DND-41 (cell line): Measurements from ENCODE around the gene RALGAPA2.

ENCODE experiments used
- CTCF ChIP-seq: IDR thresholded peaks from 2 replicates; pipeline ENCODE4 v1.5.1; 2012; ENCODE audit warnings: borderline replicate concordance, low read length, moderate library complexity, mild to moderate bottlenecking; ENCODE audit not compliant: poor library complexity, severe bottlenecking; ENCODE audit errors: extremely low read depth
- EZH2 ChIP-seq: IDR thresholded peaks from 3 replicates; pipeline ENCODE4 v1.6.1; 2012; ENCODE audit warnings: borderline replicate concordance, low read depth, mild to moderate bottlenecking, moderate library complexity, low read length, inconsistent platforms; ENCODE audit not compliant: severe bottlenecking

DNA sequence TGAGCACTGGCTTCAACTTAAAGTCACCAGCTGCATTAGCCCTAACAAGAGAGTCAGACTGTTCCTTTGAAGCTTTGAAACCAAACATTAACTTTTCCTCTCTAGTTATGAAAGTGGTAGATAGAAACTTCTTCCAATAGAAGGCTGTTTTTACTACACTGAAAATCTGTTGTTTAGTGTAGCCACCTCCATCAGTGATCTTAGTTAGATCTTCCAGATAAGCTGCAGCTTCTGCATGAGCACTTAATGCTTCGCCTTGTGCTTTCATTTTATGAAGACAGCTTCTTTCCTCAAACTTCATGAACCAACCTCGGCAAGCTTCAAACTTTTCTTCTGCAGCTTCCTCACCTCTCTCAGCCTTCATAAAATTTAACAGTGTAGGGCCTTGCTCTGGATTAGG is 211.3 kb downstream of the RALGAPA2 start:
- TF ChIP-seq CTCF (no peak), EZH2 (no peak)
